ENCODE results near the gene PIN1.

The PIN1 gene

GRCh38 chr19:9793071-9793591, 42.0 kb upstream of the PIN1 start:
- Histone ChIP-seq H3K9me3 (ENCODE audit: control insufficient read depth, insufficient read depth, low read length) (no peaks in the 10 kb centered on the region), H3K36me3 (ENCODE audit: control insufficient read depth, insufficient read depth, low read length) (no peaks in the 10 kb centered on the region), H3K27me3 (ENCODE audit: control insufficient read depth, insufficient read depth, low read length) (no peaks in the 10 kb centered on the region), H3K4me1 (ENCODE audit: control insufficient read depth, insufficient read depth, low read length) (peaks cover 5% of the 10 kb centered on the region; the same call in 1 of the 2 replicates), H3K9ac (ENCODE audit: low read depth, low read length) (peak overlapping the region; percentile 83), H3K4me3 (ENCODE audit: low read depth, low read length) (peak overlapping the region; percentile 80), H3K27ac (ENCODE audit: low read depth, low read length) (peak overlapping the region; percentile 92)

- Histone ChIP-seq H3K36me3 (ENCODE audit: control insufficient read depth, insufficient read depth, low read length) (no peaks in the 10 kb centered on the region), H3K9ac (ENCODE audit: low read depth, low read length) (no peak overlapping the region), H3K4me1 (ENCODE audit: control insufficient read depth, insufficient read depth, low read length) (no peaks in the 10 kb centered on the region), H3K4me3 (ENCODE audit: low read depth, low read length) (no peak overlapping the region), H3K9me3 (ENCODE audit: control insufficient read depth, insufficient read depth, low read length) (no peaks in the 10 kb centered on the region), H3K27me3 (ENCODE audit: control insufficient read depth, insufficient read depth, low read length) (no peaks in the 10 kb centered on the region), H3K27ac (ENCODE audit: low read depth, low read length) (no peak overlapping the region)
These were observed 38.9 kb upstream of the PIN1 start for GRCh38 chr19:9796113-9796773.

- Histone ChIP-seq H3K9me3 (ENCODE audit: control insufficient read depth, insufficient read depth, low read length) (no peaks in the 10 kb centered on the region), H3K27me3 (ENCODE audit: control insufficient read depth, insufficient read depth, low read length) (no peaks in the 10 kb centered on the region), H3K9ac (ENCODE audit: low read depth, low read length) (no peak overlapping the region), H3K27ac (ENCODE audit: low read depth, low read length) (no peak overlapping the region), H3K4me1 (ENCODE audit: control insufficient read depth, insufficient read depth, low read length) (no peaks in the 10 kb centered on the region), H3K36me3 (ENCODE audit: control insufficient read depth, insufficient read depth, low read length) (no peaks in the 10 kb centered on the region), H3K4me3 (ENCODE audit: low read depth, low read length) (no peak overlapping the region)
These were observed 37.2 kb upstream of the PIN1 start for GRCh38 chr19:9797871-9798270.

GRCh38 chr19:9799162-9799561, 36.0 kb upstream of the PIN1 start:
- Histone ChIP-seq H3K4me1 (ENCODE audit: control insufficient read depth, insufficient read depth, low read length) (no peaks in the 10 kb centered on the region), H3K27me3 (ENCODE audit: control insufficient read depth, insufficient read depth, low read length) (no peaks in the 10 kb centered on the region), H3K9ac (ENCODE audit: low read depth, low read length) (no peak overlapping the region), H3K9me3 (ENCODE audit: control insufficient read depth, insufficient read depth, low read length) (no peaks in the 10 kb centered on the region), H3K36me3 (ENCODE audit: control insufficient read depth, insufficient read depth, low read length) (no peaks in the 10 kb centered on the region), H3K27ac (ENCODE audit: low read depth, low read length) (no peak overlapping the region), H3K4me3 (ENCODE audit: low read depth, low read length) (no peak overlapping the region)

- H3K27me3 ChIP-seq (ENCODE audit: control insufficient read depth, insufficient read depth, low read length): no peaks in the 10 kb centered on the region
- H3K4me3 ChIP-seq (ENCODE audit: low read depth, low read length): no peak overlapping the region
- H3K9me3 ChIP-seq (ENCODE audit: control insufficient read depth, insufficient read depth, low read length): no peaks in the 10 kb centered on the region
- H3K27ac ChIP-seq (ENCODE audit: low read depth, low read length): no peak overlapping the region
- H3K4me1 ChIP-seq (ENCODE audit: control insufficient read depth, insufficient read depth, low read length): no peaks in the 10 kb centered on the region
- H3K9ac ChIP-seq (ENCODE audit: low read depth, low read length): no peak overlapping the region
- 0 out of 2 replicates have a peak, but pooled peaks cover 4% of the 10 kb centered on the region for H3K36me3 ChIP-seq (ENCODE audit: control insufficient read depth, insufficient read depth, low read length)
These were observed 33.1 kb upstream of the PIN1 start for GRCh38 chr19:9801976-9802375.

GRCh38 chr19:9806803-9807202, 28.3 kb upstream of the PIN1 start:
- Histone ChIP-seq H3K9me3 (ENCODE audit: control insufficient read depth, insufficient read depth, low read length) (no peaks in the 10 kb centered on the region), H3K9ac (ENCODE audit: low read depth, low read length) (no peak overlapping the region), H3K4me1 (ENCODE audit: control insufficient read depth, insufficient read depth, low read length) (no peaks in the 10 kb centered on the region), H3K36me3 (ENCODE audit: control insufficient read depth, insufficient read depth, low read length) (peaks cover 42% of the 10 kb centered on the region), H3K4me3 (ENCODE audit: low read depth, low read length) (no peak overlapping the region), H3K27ac (ENCODE audit: low read depth, low read length) (no peak overlapping the region), H3K27me3 (ENCODE audit: control insufficient read depth, insufficient read depth, low read length) (no peaks in the 10 kb centered on the region)

- H3K27ac ChIP-seq (ENCODE audit: low read depth, low read length): no peak overlapping the region
- H3K27me3 ChIP-seq (ENCODE audit: control insufficient read depth, insufficient read depth, low read length): no peaks in the 10 kb centered on the region
- H3K9me3 ChIP-seq (ENCODE audit: control insufficient read depth, insufficient read depth, low read length): no peaks in the 10 kb centered on the region
- no peaks in the 10 kb centered on the region for H3K4me1 ChIP-seq (ENCODE audit: control insufficient read depth, insufficient read depth, low read length)
- no peak overlapping the region for H3K9ac ChIP-seq (ENCODE audit: low read depth, low read length)
- no peak overlapping the region for H3K4me3 ChIP-seq (ENCODE audit: low read depth, low read length)
- H3K36me3 ChIP-seq (ENCODE audit: control insufficient read depth, insufficient read depth, low read length): peaks cover 45% of the 10 kb centered on the region
These were observed 26.0 kb upstream of the PIN1 start for GRCh38 chr19:9808855-9809824.

- no peak overlapping the region for H3K27ac ChIP-seq (ENCODE audit: low read depth, low read length)
- peaks cover 45% of the 10 kb centered on the region for H3K36me3 ChIP-seq (ENCODE audit: control insufficient read depth, insufficient read depth, low read length)
- H3K4me3 ChIP-seq (ENCODE audit: low read depth, low read length): no peak overlapping the region
- H3K4me1 ChIP-seq (ENCODE audit: control insufficient read depth, insufficient read depth, low read length): no peaks in the 10 kb centered on the region
- no peak overlapping the region for H3K9ac ChIP-seq (ENCODE audit: low read depth, low read length)
- no peaks in the 10 kb centered on the region for H3K9me3 ChIP-seq (ENCODE audit: control insufficient read depth, insufficient read depth, low read length)
- H3K27me3 ChIP-seq (ENCODE audit: control insufficient read depth, insufficient read depth, low read length): no peaks in the 10 kb centered on the region
These were observed 24.0 kb upstream of the PIN1 start for GRCh38 chr19:9811139-9811538.

GRCh38 chr19:9818175-9818733, 16.9 kb upstream of the PIN1 start:
- no peaks in the 10 kb centered on the region for H3K27me3 ChIP-seq (ENCODE audit: control insufficient read depth, insufficient read depth, low read length)
- H3K36me3 ChIP-seq (ENCODE audit: control insufficient read depth, insufficient read depth, low read length): 0 out of 2 replicates have a peak, but pooled peaks cover 3% of the 10 kb centered on the region
- H3K9me3 ChIP-seq (ENCODE audit: control insufficient read depth, insufficient read depth, low read length): no peaks in the 10 kb centered on the region
- peaks cover 6% of the 10 kb centered on the region for H3K4me1 ChIP-seq (ENCODE audit: control insufficient read depth, insufficient read depth, low read length)
- H3K4me3 ChIP-seq (ENCODE audit: low read depth, low read length): peak overlapping the region; percentile 87
- peak overlapping the region; percentile 84 for H3K9ac ChIP-seq (ENCODE audit: low read depth, low read length)
- peak overlapping the region; percentile 97 for H3K27ac ChIP-seq (ENCODE audit: low read depth, low read length)

GRCh38 chr19:9818734-9819595, 16.2 kb upstream of the PIN1 start, which contains the start of gene FBXL12:
FBXL12 (minus strand) TSS chr19:9819079; CDS start chr19:9818813, 266 bp downstream.
- Histone ChIP-seq H3K9ac (ENCODE audit: low read depth, low read length) (peak within 1 kb of the TSS; percentile 84), H3K27me3 (ENCODE audit: control insufficient read depth, insufficient read depth, low read length) (no peaks in the 10 kb centered on the region), H3K4me3 (ENCODE audit: low read depth, low read length) (peak within 1 kb of the TSS; percentile 87), H3K36me3 (ENCODE audit: control insufficient read depth, insufficient read depth, low read length) (no peaks in the 10 kb centered on the region), H3K9me3 (ENCODE audit: control insufficient read depth, insufficient read depth, low read length) (no peaks in the 10 kb centered on the region), H3K27ac (ENCODE audit: low read depth, low read length) (peak within 1 kb of the TSS; percentile 97), H3K4me1 (ENCODE audit: control insufficient read depth, insufficient read depth, low read length) (peaks cover 6% of the 10 kb centered on the region)
